Stimulated activated effector memory CD8-positive, alpha-beta T cell treated with anti-CD3 and anti-CD28 coated beads, Interleukin-12 subunit alpha, Interleukin-12 subunit beta, amount 100 ng/mL, for 72 hours (primary cell): ENCODE data around the gene TBCE.

Source experiments
- ATAC-seq: fragments of 150-1000 bp; cut with Tn5 transposase; 2 replicates; pipeline ENCODE4 v1.10.0; 2021
- DNase-seq, 2 donors: peaks; one replicate each; pipeline ENCODE4 v3.0.0; 2021 to 2022; ENCODE audit warnings: low spot score in 2 of 2
- H3K27ac Mint-ChIP-seq: one replicate; pipeline ENCODE4 v1.8.0; 2022; ENCODE audit warnings: mild to moderate bottlenecking, mixed read lengths
- H3K36me3 Mint-ChIP-seq: one replicate; pipeline ENCODE4 v1.8.0; 2022; ENCODE audit warnings: mild to moderate bottlenecking, mixed read lengths
- H3K4me1 Mint-ChIP-seq: one replicate; pipeline ENCODE4 v1.8.0; 2022; ENCODE audit warnings: mixed read lengths
- H3K4me3 Mint-ChIP-seq: one replicate; pipeline ENCODE4 v1.8.0; 2022; ENCODE audit warnings: mild to moderate bottlenecking, mixed read lengths
- H3K9me3 Mint-ChIP-seq: one replicate; pipeline ENCODE4 v1.8.0; 2022; ENCODE audit warnings: mixed read lengths

Gene TBCE, protein sequence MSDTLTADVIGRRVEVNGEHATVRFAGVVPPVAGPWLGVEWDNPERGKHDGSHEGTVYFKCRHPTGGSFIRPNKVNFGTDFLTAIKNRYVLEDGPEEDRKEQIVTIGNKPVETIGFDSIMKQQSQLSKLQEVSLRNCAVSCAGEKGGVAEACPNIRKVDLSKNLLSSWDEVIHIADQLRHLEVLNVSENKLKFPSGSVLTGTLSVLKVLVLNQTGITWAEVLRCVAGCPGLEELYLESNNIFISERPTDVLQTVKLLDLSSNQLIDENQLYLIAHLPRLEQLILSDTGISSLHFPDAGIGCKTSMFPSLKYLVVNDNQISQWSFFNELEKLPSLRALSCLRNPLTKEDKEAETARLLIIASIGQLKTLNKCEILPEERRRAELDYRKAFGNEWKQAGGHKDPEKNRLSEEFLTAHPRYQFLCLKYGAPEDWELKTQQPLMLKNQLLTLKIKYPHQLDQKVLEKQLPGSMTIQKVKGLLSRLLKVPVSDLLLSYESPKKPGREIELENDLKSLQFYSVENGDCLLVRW

GRCh38 chr1:235367000-235367908 lies at the start of gene TBCE:
TBCE (plus strand) TSS chr1:235367427; CDS start chr1:235380050, 12,623 bp downstream.
- ATAC-seq (peak; percentile 99), DNase-seq (peak; percentile 74 to 92)
- no peaks in the 10 kb centered on the region for H3K9me3 Mint-ChIP-seq
- H3K27ac Mint-ChIP-seq: peak within 1 kb of the TSS; percentile 94
- peaks cover 6% of the 10 kb centered on the region for H3K36me3 Mint-ChIP-seq
- H3K4me1 Mint-ChIP-seq: peaks cover 37% of the 10 kb centered on the region
- peak within 1 kb of the TSS; percentile 97 for H3K4me3 Mint-ChIP-seq

- peaks cover 76% of the 10 kb centered on the region for H3K36me3 Mint-ChIP-seq
- H3K27ac Mint-ChIP-seq: peak overlapping the region; percentile 74
- DNase-seq (no peak), ATAC-seq (no peak)
- H3K4me1 Mint-ChIP-seq: peaks cover 62% of the 10 kb centered on the region
- no peak overlapping the region for H3K4me3 Mint-ChIP-seq
- H3K9me3 Mint-ChIP-seq: no peaks in the 10 kb centered on the region
Observed at GRCh38 chr1:235319255-235319654, 48.0 kb upstream of the TBCE start.

DNA sequence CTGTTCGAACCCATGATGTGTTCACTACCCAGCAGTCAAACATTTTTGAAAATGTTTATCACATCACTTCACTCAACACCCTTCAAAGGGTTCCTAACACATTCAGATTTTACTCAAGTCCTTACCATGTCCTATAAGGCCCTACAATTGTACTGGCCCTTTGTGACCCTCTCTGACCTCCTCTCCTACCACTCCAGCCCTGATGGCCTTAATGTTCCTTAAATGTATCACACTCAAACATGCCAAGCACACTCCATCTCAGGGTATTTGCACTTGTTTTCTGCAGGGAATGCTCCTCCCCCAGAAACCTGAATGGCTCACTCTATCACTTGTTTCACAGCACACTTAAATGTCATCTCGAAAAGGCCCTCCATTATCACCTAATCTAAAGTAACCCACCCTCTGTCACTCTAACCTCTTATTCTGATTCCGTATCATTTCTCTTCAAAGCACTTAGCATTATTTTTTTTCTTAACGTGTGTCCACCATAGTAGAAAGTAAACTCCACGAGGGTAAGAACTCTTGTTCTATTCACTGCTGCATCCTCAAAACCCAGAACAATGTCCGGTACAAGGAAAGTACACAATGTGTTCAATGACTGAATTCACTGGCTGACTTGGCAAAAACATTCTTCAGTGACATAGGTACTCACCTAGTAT lies 46.6 kb upstream of the TBCE start:
- Mint-ChIP-seq H3K9me3 (no peaks in the 10 kb centered on the region), H3K36me3 (peaks cover 90% of the 10 kb centered on the region), H3K27ac (peak overlapping the region; percentile 32), H3K4me1 (peaks cover 59% of the 10 kb centered on the region), H3K4me3 (no peak overlapping the region)
- ATAC-seq (peak; percentile 25), DNase-seq (peak in 1 of 2 donors; percentile 45)

DNA sequence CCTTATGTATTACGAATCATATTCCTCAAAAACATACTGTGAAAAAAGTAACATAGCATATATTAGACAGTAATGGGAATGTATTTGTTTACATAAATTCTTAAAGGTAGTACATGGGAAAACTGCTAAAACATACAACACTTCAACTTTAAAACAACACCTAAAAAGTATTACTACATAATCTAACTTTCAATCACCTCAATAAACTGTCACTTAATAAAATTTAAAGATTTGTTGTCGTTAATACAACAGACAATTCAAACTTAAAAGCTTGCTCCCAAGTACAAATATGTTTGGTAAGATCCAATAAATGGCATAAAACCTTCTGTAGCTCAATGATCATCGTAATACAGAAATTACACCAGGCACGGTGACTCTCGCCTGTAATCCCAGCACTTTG lies 42.9 kb upstream of the TBCE start:
- Mint-ChIP-seq H3K36me3 (peaks cover 78% of the 10 kb centered on the region), H3K9me3 (no peaks in the 10 kb centered on the region), H3K27ac (peak overlapping the region; percentile 48)

DNA sequence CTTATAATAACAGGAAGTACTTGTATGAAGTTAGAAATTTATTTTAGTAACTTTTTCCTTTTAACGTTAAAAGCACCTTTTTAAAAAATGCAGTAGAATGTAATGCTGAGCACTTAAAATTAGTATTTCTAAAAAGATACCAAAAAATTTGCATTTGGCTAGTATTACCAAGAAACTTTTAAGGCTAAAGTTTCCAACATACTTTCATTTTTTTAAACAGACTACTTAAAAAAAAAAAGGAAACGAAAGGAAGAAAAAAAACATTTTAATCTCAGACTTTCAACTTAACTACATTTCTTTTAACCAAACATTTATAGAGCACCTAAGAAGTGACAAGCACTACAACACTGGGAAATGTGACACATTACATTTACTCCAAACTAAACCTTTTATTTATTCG lies 42.1 kb upstream of the TBCE start:
- Mint-ChIP-seq H3K36me3 (peaks cover 70% of the 10 kb centered on the region), H3K9me3 (no peaks in the 10 kb centered on the region), H3K4me3 (no peak overlapping the region), H3K27ac (no peak overlapping the region), H3K4me1 (peaks cover 47% of the 10 kb centered on the region)
- DNase-seq (no peak), ATAC-seq (no peak)

More for the DNA sequence above, 42.9 kb upstream of the TBCE start:
- ATAC-seq (no peak), DNase-seq (no peak)
- Mint-ChIP-seq H3K4me3 (no peak overlapping the region), H3K4me1 (peaks cover 48% of the 10 kb centered on the region)

- Mint-ChIP-seq H3K27ac (no peak overlapping the region), H3K4me1 (peaks cover 41% of the 10 kb centered on the region), H3K36me3 (peaks cover 63% of the 10 kb centered on the region), H3K9me3 (no peaks in the 10 kb centered on the region), H3K4me3 (no peak overlapping the region)
- DNase-seq (no peak), ATAC-seq (no peak)
Observed at GRCh38 chr1:235325854-235326253, 41.4 kb upstream of the TBCE start.

- DNase-seq (peak; percentile 46 to 81), ATAC-seq (peak; percentile 29)
- Mint-ChIP-seq H3K9me3 (no peaks in the 10 kb centered on the region), H3K36me3 (peaks cover 59% of the 10 kb centered on the region), H3K4me3 (no peak overlapping the region), H3K27ac (no peak overlapping the region), H3K4me1 (peaks cover 40% of the 10 kb centered on the region)
Observed at GRCh38 chr1:235326719-235327558, 40.3 kb upstream of the TBCE start.

DNA sequence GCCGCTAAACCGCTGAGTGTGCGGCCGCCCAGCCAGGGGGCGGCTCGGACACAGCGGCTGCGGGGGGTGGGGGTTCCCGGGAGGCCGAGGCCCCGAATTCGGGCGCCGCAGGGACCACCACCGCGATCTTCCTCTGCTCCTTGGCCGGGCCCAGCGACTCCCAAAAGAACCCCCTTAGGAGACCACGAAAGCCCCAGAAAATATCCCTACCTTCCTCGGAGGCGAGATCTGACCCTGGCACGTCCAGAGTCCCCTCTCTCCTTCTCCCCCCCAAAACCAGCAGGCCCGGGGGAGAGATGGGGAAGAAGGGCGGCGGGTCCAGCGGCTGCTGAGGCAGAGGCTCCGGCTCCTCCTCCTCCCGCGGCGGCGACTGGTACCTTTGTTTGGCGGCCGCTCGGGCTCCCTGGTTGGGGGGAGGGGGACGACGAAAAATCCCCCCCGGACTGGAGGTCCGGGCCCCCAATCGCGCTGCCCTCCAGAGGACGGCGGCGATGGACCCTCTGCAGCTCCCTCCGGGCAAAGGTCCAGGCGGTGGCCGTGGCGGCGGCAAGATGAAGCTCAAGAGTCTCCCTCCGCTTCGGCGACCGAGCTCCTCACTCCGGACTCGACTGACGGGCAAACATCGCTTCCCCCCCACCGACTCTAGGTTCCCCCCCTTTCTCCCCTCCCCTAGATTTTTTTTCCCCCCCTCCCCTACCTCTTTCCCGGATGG lies 39.5 kb upstream of the TBCE start, which contains the start of gene ARID4B:
Gene ARID4B, minus strand, starts transcription at position 621 of the 712 bp plus-strand sequence. CDS start 1,260 bp downstream, outside the sequence.
- Mint-ChIP-seq H3K9me3 (no peaks in the 10 kb centered on the region), H3K4me3 (no peak within 1 kb of the TSS), H3K27ac (no peak within 1 kb of the TSS), H3K4me1 (peaks cover 37% of the 10 kb centered on the region), H3K36me3 (peaks cover 51% of the 10 kb centered on the region)
- peak; percentile 5 for ATAC-seq
- DNase-seq: peak; percentile 49 to 87

DNA sequence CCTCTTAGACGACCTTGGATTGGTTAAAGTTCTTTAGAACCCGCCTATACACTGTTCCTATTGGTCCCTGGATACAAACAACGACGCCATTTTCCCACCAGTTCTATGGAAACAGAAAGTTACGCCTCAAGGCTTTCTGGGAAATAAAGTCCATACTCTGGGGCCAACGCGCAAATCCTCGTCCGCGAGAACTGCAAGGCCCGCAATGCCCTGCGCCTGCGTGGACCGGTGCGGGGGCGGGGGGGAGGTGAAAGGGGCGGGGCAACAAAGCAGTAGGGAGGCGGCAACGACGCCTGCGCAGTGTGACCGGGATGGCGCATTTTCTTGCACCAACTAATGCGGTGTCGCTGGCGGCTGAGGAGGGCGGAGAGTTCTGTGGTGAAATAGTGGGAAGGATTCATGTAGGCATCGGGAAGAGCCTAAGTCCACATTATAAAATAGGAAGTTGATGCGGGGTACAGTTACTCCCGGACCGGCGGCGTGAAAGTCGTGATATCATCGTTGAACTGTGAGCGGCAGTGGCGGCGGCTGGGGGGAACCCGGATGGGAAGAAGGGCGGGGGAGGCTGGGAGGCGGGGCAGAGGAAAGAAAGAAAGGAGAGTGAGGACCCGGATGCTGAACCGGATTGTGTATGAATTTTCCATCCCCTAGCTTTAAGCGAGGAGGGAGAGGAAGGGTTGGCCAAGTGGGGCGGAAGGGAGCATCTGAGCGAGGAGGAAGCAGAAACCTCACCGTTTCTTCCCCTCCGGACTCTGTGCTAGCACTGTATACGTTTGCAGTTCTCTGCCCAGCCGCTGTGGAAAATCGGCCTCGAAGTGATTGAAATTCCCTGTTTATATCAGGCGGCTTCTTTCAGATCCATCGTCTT lies 38.7 kb upstream of the TBCE start, which contains the start of gene GGPS1:
Gene GGPS1, plus strand, starts transcription at position 300 of the 868 bp plus-strand sequence. CDS start 6,695 bp downstream, outside the sequence.
- ATAC-seq (peak; percentile 86), DNase-seq (peak; percentile 95 to 98)
- no peak within 1 kb of the TSS for H3K27ac Mint-ChIP-seq
- H3K4me1 Mint-ChIP-seq: peaks cover 36% of the 10 kb centered on the region
- H3K36me3 Mint-ChIP-seq: peaks cover 43% of the 10 kb centered on the region
- no peaks in the 10 kb centered on the region for H3K9me3 Mint-ChIP-seq
- no peak within 1 kb of the TSS for H3K4me3 Mint-ChIP-seq

DNA sequence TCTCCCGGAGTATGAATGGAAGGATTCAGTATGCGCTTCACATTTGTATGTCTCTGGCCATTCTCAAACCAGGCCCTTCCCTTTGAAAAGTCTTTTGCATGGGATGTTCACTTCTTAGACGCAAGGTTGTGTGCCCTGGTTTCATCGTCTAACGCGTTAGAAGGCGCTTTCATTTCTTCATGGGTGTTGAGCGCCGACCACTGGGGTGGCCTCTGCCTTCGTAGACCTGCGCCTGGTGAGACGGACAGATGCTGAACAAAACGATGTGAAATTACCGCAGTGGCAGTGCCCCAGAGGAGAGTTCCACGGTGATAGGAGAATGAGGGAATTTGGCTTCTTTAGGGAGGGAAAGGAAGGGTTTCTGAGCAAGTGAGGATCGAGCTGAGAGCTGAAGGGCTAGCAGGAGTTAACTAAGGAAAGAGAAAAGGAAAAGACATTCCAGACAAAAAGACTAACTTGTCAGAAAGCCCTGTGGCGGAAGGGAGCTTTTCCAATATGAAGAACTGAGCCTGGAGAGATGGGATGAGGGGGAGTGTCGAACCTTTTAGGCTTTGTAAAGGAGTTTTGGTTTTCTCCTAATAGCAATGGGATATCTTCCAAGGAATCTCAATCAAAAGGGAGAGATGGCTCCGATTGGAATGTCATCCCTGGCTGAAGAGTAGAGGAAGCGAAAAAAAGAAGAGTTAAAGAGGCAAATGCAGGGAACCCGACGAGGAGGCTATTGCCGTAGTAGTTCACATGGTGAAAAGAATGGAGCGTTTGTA lies 37.9 kb upstream of the TBCE start:
- ATAC-seq: peak; percentile 54
- H3K9me3 Mint-ChIP-seq: no peaks in the 10 kb centered on the region
- H3K36me3 Mint-ChIP-seq: peaks cover 36% of the 10 kb centered on the region
- no peak overlapping the region for H3K4me3 Mint-ChIP-seq
- H3K27ac Mint-ChIP-seq: no peak overlapping the region
- DNase-seq: peak in 1 of 2 donors; percentile 31
- H3K4me1 Mint-ChIP-seq: peaks cover 37% of the 10 kb centered on the region

- Mint-ChIP-seq H3K4me3 (no peak overlapping the region), H3K4me1 (peaks cover 32% of the 10 kb centered on the region), H3K27ac (peak overlapping the region; percentile 69), H3K36me3 (peaks cover 30% of the 10 kb centered on the region), H3K9me3 (no peaks in the 10 kb centered on the region)
- no peak for DNase-seq
- no peak for ATAC-seq
Observed at GRCh38 chr1:235330918-235331285, 36.3 kb upstream of the TBCE start.

GRCh38 chr1:235331401-235331800 lies 35.8 kb upstream of the TBCE start:
- Mint-ChIP-seq H3K4me1 (peaks cover 27% of the 10 kb centered on the region), H3K4me3 (no peak overlapping the region), H3K27ac (peak overlapping the region; percentile 69)

More at GRCh38 chr1:235331401-235331800, 35.8 kb upstream of the TBCE start:
- no peak for DNase-seq
- Mint-ChIP-seq H3K9me3 (no peaks in the 10 kb centered on the region), H3K36me3 (peaks cover 30% of the 10 kb centered on the region)
- ATAC-seq: no peak
